CD14-positive monocyte (primary cell): ENCODE data around the gene NRXN3. TPM values are rescaled to one million over a fixed set of nuclear protein-coding genes. Genes with fewer than 3 reads are reported as not detected.

Source experiments
- DNase-seq, 3 donors: peaks; one replicate each; pipeline ENCODE4 v3.0.0-alpha.2; 2011 to 2022
- H2AFZ ChIP-seq: 2 replicates; pipeline ENCODE4 v1.6.0; 2012; ENCODE audit warnings: mild to moderate bottlenecking, low read depth, low read length, inconsistent platforms; ENCODE audit not compliant: insufficient read depth, poor library complexity, severe bottlenecking
- H3K27ac ChIP-seq, 2 donors: 1 replicate in 1 of 2; 2 replicates in 1 of 2; pipeline ENCODE4 v1.5.1; 2012 to 2013; ENCODE audit warnings: low read length in 2 of 2, control low read depth in 1 of 2, inconsistent platforms in 1 of 2, low read depth in 1 of 2, mild to moderate bottlenecking in 1 of 2
- H3K27me3 ChIP-seq, 2 donors: one replicate each; pipeline versions ENCODE4 v1.6.0 to v1.6.1; 2011 to 2013; ENCODE audit warnings: low read length in 2 of 2; ENCODE audit not compliant: control insufficient read depth in 2 of 2, insufficient read depth in 2 of 2
- H3K36me3 ChIP-seq, 2 donors: replicated peaks in 1 of 2; 1 replicate in 1 of 2; 2 replicates in 1 of 2; pipeline versions ENCODE4 v1.5.1 to v1.6.1; 2012 to 2013; ENCODE audit warnings: low read length in 2 of 2, control low read depth in 1 of 2, inconsistent platforms in 1 of 2, mild to moderate bottlenecking in 1 of 2; ENCODE audit not compliant: insufficient read depth in 2 of 2, control insufficient read depth in 1 of 2
- H3K4me1 ChIP-seq, 2 donors: 1 replicate in 1 of 2; 2 replicates in 1 of 2; pipeline versions ENCODE4 v1.5.1 to v1.6.1; 2012 to 2013; ENCODE audit warnings: low read length in 2 of 2, control low read depth in 1 of 2, inconsistent platforms in 1 of 2, mild to moderate bottlenecking in 1 of 2, moderate library complexity in 1 of 2; ENCODE audit not compliant: insufficient read depth in 2 of 2, control insufficient read depth in 1 of 2
- H3K4me2 ChIP-seq: replicated peaks from 2 replicates; pipeline ENCODE3; 2012; ENCODE audit warnings: low read length, moderate library complexity, mild to moderate bottlenecking; ENCODE audit not compliant: poor library complexity, severe bottlenecking; ENCODE audit errors: extremely low read depth
- H3K4me3 ChIP-seq, 3 experiments: fragments of 200-600 bp in 1 of 3; sonication (generic) in 1 of 3; replicated peaks in 1 of 3; 1 replicate in 2 of 3; 2 replicates in 1 of 3; pipeline ENCODE4 v1.5.1; 2011 to 2013; ENCODE audit warnings: low read length in 3 of 3, mild to moderate bottlenecking in 3 of 3, control low read depth in 2 of 3, low read depth in 2 of 3, inconsistent platforms in 1 of 3, moderate library complexity in 1 of 3
- H3K79me2 ChIP-seq: 2 replicates; pipeline ENCODE4 v1.6.0; 2012; ENCODE audit warnings: mild to moderate bottlenecking, control low read depth, inconsistent platforms, low read length, moderate library complexity; ENCODE audit not compliant: insufficient read depth
- H3K9ac ChIP-seq: 2 replicates; pipeline ENCODE4 v1.6.0; 2017; ENCODE audit warnings: low read length, mild to moderate bottlenecking; ENCODE audit not compliant: insufficient read depth, poor library complexity, severe bottlenecking
- H3K9me3 ChIP-seq, 2 donors: replicated peaks in 1 of 2; 1 replicate in 1 of 2; 2 replicates in 1 of 2; pipeline versions ENCODE4 v1.5.1 to v1.6.1; 2012 to 2013; ENCODE audit warnings: low read length in 2 of 2, control low read depth in 1 of 2; ENCODE audit not compliant: control insufficient read depth in 1 of 2, insufficient read depth in 1 of 2
- H4K20me1 ChIP-seq: 2 replicates; pipeline ENCODE4 v1.6.0; 2012; ENCODE audit warnings: mild to moderate bottlenecking, low read length, control low read depth, moderate library complexity; ENCODE audit not compliant: insufficient read depth
- H3K27ac Mint-ChIP-seq, 7 donors: one replicate each; pipeline ENCODE4 v1.8.0; 2020; ENCODE audit warnings: mild to moderate bottlenecking in 7 of 7, mixed read lengths in 7 of 7, moderate library complexity in 6 of 7, inconsistent platforms in 2 of 7
- H3K27me3 Mint-ChIP-seq, 3 donors: one replicate each; pipeline ENCODE4 v1.8.0; 2021 to 2022; ENCODE audit warnings: low read depth in 3 of 3, mild to moderate bottlenecking in 3 of 3, mixed read lengths in 3 of 3, moderate library complexity in 3 of 3, inconsistent platforms in 1 of 3
- H3K36me3 Mint-ChIP-seq, 2 donors: one replicate each; pipeline ENCODE4 v1.8.0; 2020; ENCODE audit warnings: mixed read lengths in 2 of 2, inconsistent platforms in 1 of 2, mild to moderate bottlenecking in 1 of 2
- H3K4me1 Mint-ChIP-seq: one replicate; pipeline ENCODE4 v1.8.0; 2020; ENCODE audit warnings: mild to moderate bottlenecking, mixed read lengths
- H3K4me3 Mint-ChIP-seq, 2 donors: one replicate each; pipeline ENCODE4 v1.8.0; 2020; ENCODE audit warnings: mild to moderate bottlenecking in 2 of 2, mixed read lengths in 2 of 2, moderate library complexity in 1 of 2
- H3K9me3 Mint-ChIP-seq, 7 donors: one replicate each; pipeline ENCODE4 v1.8.0; 2020 to 2022; ENCODE audit warnings: mixed read lengths in 7 of 7, mild to moderate bottlenecking in 6 of 7, moderate library complexity in 6 of 7, inconsistent platforms in 2 of 7
- WGBS: methylation state at CpG from one replicate; pipeline ENCODE4 v1.1.5; 2013; ENCODE audit warnings: missing lambda C conversion rate; ENCODE audit not compliant: insufficient coverage; 5-methylcytosine and 5-hydroxymethylcytosine counted together
- intact Hi-C, 2 donors: fragments of 100-400 bp; cut with micrococcal nuclease; formaldehyde crosslinking; loops; one replicate each; pipeline versions ENCODE4 v1.15.0 to v1.15.1; 2023
- polyA plus RNA-seq, 3 donors: library from polyadenylated mRNA; depleted of rRNA in 1 of 3; unstranded in 2 of 3; stranded (reverse) in 1 of 3; fragments of 300-500 nt in 2 of 3; fragments of >200 nt in 1 of 3; fragmentation: Illumina TruSeq in 2 of 3; gene quantifications; 1 replicate in 2 of 3; 2 replicates in 1 of 3; pipeline ENCODE4 v1.2.3, GENCODE V29; 2012 to 2021
- TF ChIP-seq, protein P1 (sequence below): fragments of 200-600 bp; IDR thresholded peaks from one replicate; pipeline ENCODE4 v1.8.0; 2022; ENCODE audit warnings: antibody characterized with exemption, mild to moderate bottlenecking

Gene NRXN3
- polyA plus RNA-seq, 3 donors = not detected

DNA sequence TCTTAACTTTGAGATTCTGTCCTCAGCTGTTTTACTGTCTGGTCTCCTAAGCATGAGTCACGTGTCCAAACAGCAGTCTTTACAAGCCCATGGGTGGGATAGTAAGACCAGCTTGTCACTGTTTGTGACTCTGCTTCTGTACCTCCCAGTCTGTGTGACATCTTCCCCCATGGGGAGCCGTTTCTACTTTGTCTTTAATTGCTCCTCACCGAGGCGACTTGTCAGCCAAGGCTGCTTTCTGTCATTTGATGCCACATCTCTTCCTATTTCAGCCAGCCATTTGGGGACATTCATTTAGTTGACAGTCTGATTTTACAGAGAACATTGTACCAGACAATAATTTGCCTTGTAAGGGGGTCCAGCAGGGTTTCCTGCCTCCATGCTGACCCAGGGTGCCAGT lies 534.8 kb downstream of the NRXN3 start:
- no peaks in the 10 kb centered on the region for H3K36me3 Mint-ChIP-seq
- WGBS = 75% methylated on average over 1 of the region's 4 CpGs
- no peaks in the 10 kb centered on the region for H3K4me1 Mint-ChIP-seq
- DNase-seq = no peak
- H3K36me3 ChIP-seq = no peaks in the 10 kb centered on the region
- TF ChIP-seq, protein P1, sequence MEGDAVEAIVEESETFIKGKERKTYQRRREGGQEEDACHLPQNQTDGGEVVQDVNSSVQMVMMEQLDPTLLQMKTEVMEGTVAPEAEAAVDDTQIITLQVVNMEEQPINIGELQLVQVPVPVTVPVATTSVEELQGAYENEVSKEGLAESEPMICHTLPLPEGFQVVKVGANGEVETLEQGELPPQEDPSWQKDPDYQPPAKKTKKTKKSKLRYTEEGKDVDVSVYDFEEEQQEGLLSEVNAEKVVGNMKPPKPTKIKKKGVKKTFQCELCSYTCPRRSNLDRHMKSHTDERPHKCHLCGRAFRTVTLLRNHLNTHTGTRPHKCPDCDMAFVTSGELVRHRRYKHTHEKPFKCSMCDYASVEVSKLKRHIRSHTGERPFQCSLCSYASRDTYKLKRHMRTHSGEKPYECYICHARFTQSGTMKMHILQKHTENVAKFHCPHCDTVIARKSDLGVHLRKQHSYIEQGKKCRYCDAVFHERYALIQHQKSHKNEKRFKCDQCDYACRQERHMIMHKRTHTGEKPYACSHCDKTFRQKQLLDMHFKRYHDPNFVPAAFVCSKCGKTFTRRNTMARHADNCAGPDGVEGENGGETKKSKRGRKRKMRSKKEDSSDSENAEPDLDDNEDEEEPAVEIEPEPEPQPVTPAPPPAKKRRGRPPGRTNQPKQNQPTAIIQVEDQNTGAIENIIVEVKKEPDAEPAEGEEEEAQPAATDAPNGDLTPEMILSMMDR = no peak
- H3K27ac ChIP-seq = no peak overlapping the region
- no peaks in the 10 kb centered on the region for H3K9me3 ChIP-seq
- H3K4me2 ChIP-seq = no peak overlapping the region
- no peak overlapping the region for H2AFZ ChIP-seq
- H3K27ac Mint-ChIP-seq = no peak overlapping the region
- H3K4me3 Mint-ChIP-seq = no peak overlapping the region
- no peaks in the 10 kb centered on the region for H3K4me1 ChIP-seq
- H3K4me3 ChIP-seq = no peak overlapping the region
- no peaks in the 10 kb centered on the region for H3K27me3 ChIP-seq
- no peaks in the 10 kb centered on the region for H4K20me1 ChIP-seq
- no peak overlapping the region for H3K9ac ChIP-seq
- peaks cover 0 to 2% (median 0%) of the 10 kb centered on the region in 7 donors for H3K9me3 Mint-ChIP-seq
- intact Hi-C loops = no loop called here
- no peaks in the 10 kb centered on the region for H3K27me3 Mint-ChIP-seq
- no peaks in the 10 kb centered on the region for H3K79me2 ChIP-seq

DNA sequence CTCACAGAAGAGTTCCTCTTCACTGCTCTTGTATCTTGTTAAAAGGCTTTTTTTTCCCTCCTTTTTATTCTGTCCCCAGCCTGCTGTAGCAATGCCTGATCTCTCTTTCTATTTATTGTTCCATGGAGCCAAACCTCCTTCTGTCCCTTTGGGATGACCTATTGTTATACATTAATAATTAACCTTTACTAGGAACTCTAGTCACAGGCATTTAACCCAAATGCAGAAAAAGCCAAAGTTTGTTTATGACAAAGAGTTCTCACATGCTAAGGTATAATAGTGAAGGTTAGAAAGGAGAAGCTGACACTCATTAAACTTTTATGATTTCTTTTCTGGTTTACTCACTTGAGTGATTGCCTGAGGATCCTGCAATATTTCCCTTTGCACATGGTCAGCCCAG lies 535.8 kb downstream of the NRXN3 start:
- H3K4me3 Mint-ChIP-seq = no peak overlapping the region
- intact Hi-C loops = no loop called here
- peak overlapping the region in 1 of 7 donors; percentile 37 for H3K27ac Mint-ChIP-seq
- Histone ChIP-seq H4K20me1 (no peaks in the 10 kb centered on the region), H3K4me1 (no peaks in the 10 kb centered on the region), H3K27ac (no peak overlapping the region), H3K9ac (no peak overlapping the region), H3K9me3 (no peaks in the 10 kb centered on the region), H3K4me3 (no peak overlapping the region), H3K27me3 (no peaks in the 10 kb centered on the region), H3K79me2 (no peaks in the 10 kb centered on the region), H3K36me3 (no peaks in the 10 kb centered on the region), H2AFZ (no peak overlapping the region), H3K4me2 (no peak overlapping the region)
- H3K27me3 Mint-ChIP-seq = no peaks in the 10 kb centered on the region
- H3K4me1 Mint-ChIP-seq = no peaks in the 10 kb centered on the region
- H3K9me3 Mint-ChIP-seq = peaks cover 0 to 2% (median 0%) of the 10 kb centered on the region in 7 donors
- H3K36me3 Mint-ChIP-seq = no peaks in the 10 kb centered on the region
- TF ChIP-seq, protein P1 = no peak
- DNase-seq = no peak
